A673 (cell line): ENCODE data around the gene ACP4. TPM values are rescaled to one million over a fixed set of nuclear protein-coding genes. Genes with fewer than 3 reads are reported as not detected.
"Not testable (repeated sequence)": the region's sequence is repeated elsewhere in the genome, so short reads cannot be mapped to it uniquely, and the experiment has no call there.

Source experiments
- BruUV-seq: library from RNA; stranded (reverse); fragments of 400-500 nt; replicated peaks from 2 replicates; lab custom pipeline; 2021; lab: Mats Ljungman, UMichigan
- CTCF ChIA-PET: fragments of 300-600 bp; sonication (Branson Sonifier 250); formaldehyde crosslinking; loops from one replicate; lab custom pipeline; 2022; ENCODE audit warnings: antibody characterized with exemption; lab: Charles Lee
- POLR2A ChIA-PET: fragments of 300-600 bp; sonication (Branson Sonifier 250); formaldehyde crosslinking; loops from one replicate; lab custom pipeline; 2022; ENCODE audit warnings: antibody characterized with exemption; ENCODE audit not compliant: low non-redundant PET; lab: Charles Lee
- DNase-seq: peaks from one replicate; pipeline ENCODE4 v3.0.0-alpha.2; 2015; ENCODE audit warnings: low spot score
- H3K27ac ChIP-seq: fragments of 200-600 bp; sonication (generic); 2 replicates; pipeline ENCODE4 v1.5.1; 2016; ENCODE audit warnings: mixed run types, low read depth, mild to moderate bottlenecking, mixed read lengths, antibody characterized with exemption, low read length; ENCODE audit not compliant: poor library complexity, severe bottlenecking
- H3K27me3 ChIP-seq: fragments of 200-600 bp; sonication (generic); replicated peaks from 2 replicates; pipeline ENCODE4 v1.6.1; 2017; ENCODE audit warnings: mixed run types, low read depth, mild to moderate bottlenecking, mixed read lengths, antibody characterized with exemption, low read length; ENCODE audit not compliant: insufficient read depth, poor library complexity
- H3K36me3 ChIP-seq: fragments of 200-600 bp; sonication (generic); 2 replicates; pipeline ENCODE4 v1.6.1; 2016; ENCODE audit warnings: mixed run types, mild to moderate bottlenecking, mixed read lengths, antibody characterized with exemption, low read length; ENCODE audit not compliant: insufficient read depth, poor library complexity, severe bottlenecking
- H3K4me1 ChIP-seq: fragments of 200-600 bp; sonication (generic); 2 replicates; pipeline ENCODE4 v1.6.1; 2017; ENCODE audit warnings: mixed run types, mild to moderate bottlenecking, mixed read lengths, antibody characterized with exemption, low read length; ENCODE audit not compliant: insufficient read depth, poor library complexity, severe bottlenecking
- H3K4me3 ChIP-seq: fragments of 200-600 bp; sonication (generic); 2 replicates; pipeline ENCODE4 v1.5.1; 2016; ENCODE audit warnings: low read depth, mixed run types, mild to moderate bottlenecking, mixed read lengths, low read length; ENCODE audit not compliant: poor library complexity, severe bottlenecking
- H3K9me3 ChIP-seq: fragments of 200-600 bp; sonication (generic); 2 replicates; pipeline ENCODE4 v1.6.1; 2016; ENCODE audit warnings: mixed run types, low read depth, mild to moderate bottlenecking, mixed read lengths, antibody characterized with exemption, low read length; ENCODE audit not compliant: poor library complexity, severe bottlenecking
- CTCF ChIP-seq: fragments of 300-800, 200-600 bp; sonication (generic); conservative IDR thresholded peaks from 2 replicates; pipeline ENCODE4 v1.5.1; 2017; ENCODE audit warnings: low read depth, mild to moderate bottlenecking, antibody characterized with exemption, low read length, moderate library complexity, mixed read lengths
- EZH2 ChIP-seq: fragments of 200-600 bp; sonication (generic); IDR thresholded peaks from 2 replicates; pipeline ENCODE4 v1.6.1; 2017; ENCODE audit warnings: borderline replicate concordance, low read depth, mild to moderate bottlenecking, mixed read lengths, antibody characterized with exemption, low read length; ENCODE audit not compliant: poor library complexity, severe bottlenecking
- intact Hi-C: fragments of 100-400 bp; cut with micrococcal nuclease; formaldehyde crosslinking; loops from one replicate; pipeline ENCODE4 v1.10.0; 2022; ENCODE audit not compliant: unreplicated experiment
- total RNA-seq: library from RNA; stranded (reverse); gene quantifications from 2 replicates; pipeline ENCODE4 v1.2.3, GENCODE V29; 2021

Gene ACP4
- total RNA-seq, 1 experiment from 2014 or later, result not detected

GRCh38 chr19:50808856-50809255 lies 18.6 kb downstream of the ACP4 start:
- no peak overlapping the region for H3K4me3 ChIP-seq
- ChIA-PET CTCF (no interaction called here), POLR2A (no interaction called here)
- no peak for TF ChIP-seq CTCF
- no peak for TF ChIP-seq EZH2
- intact Hi-C loops, result no loop called here
- no peaks in the 10 kb centered on the region for H3K36me3 ChIP-seq
- H3K9me3 ChIP-seq, result no peaks in the 10 kb centered on the region
- H3K27ac ChIP-seq, result no peak overlapping the region
- no peaks in the 10 kb centered on the region for H3K4me1 ChIP-seq
- no TSS peak for BruUV-seq
- no peak for DNase-seq
- no peaks in the 10 kb centered on the region for H3K27me3 ChIP-seq

- H3K9me3 ChIP-seq, H3K4me3 ChIP-seq, H3K27me3 ChIP-seq, intact Hi-C loops, DNase-seq, H3K27ac ChIP-seq, BruUV-seq, CTCF ChIA-PET, POLR2A ChIA-PET, H3K4me1 ChIP-seq, H3K36me3 ChIP-seq: not testable (repeated sequence)
Observed at GRCh38 chr19:50811622-50812238, 21.5 kb downstream of the ACP4 start.

GRCh38 chr19:50812474-50812873 lies 22.3 kb downstream of the ACP4 start:
- TF ChIP-seq CTCF, result no peak
- ChIA-PET POLR2A (no interaction called here), CTCF (no interaction called here)
- no peaks in the 10 kb centered on the region for H3K36me3 ChIP-seq
- BruUV-seq, result no TSS peak
- no peaks in the 10 kb centered on the region for H3K4me1 ChIP-seq
- no peaks in the 10 kb centered on the region for H3K27me3 ChIP-seq
- intact Hi-C loops, result no loop called here
- H3K9me3 ChIP-seq, result no peaks in the 10 kb centered on the region
- no peak for DNase-seq
- no peak overlapping the region for H3K4me3 ChIP-seq
- no peak overlapping the region for H3K27ac ChIP-seq

GRCh38 chr19:50814883-50815282 lies 24.7 kb downstream of the ACP4 start:
- ChIA-PET POLR2A (no interaction called here), CTCF (interaction anchor here (0.5 kb wide), 1 partner anchor 280 kb away, joined by 8 read pairs; no protein-coding TSS in a partner anchor)
- Histone ChIP-seq H3K9me3 (no peaks in the 10 kb centered on the region), H3K4me3 (no peak overlapping the region), H3K27ac (no peak overlapping the region), H3K4me1 (no peaks in the 10 kb centered on the region), H3K36me3 (no peaks in the 10 kb centered on the region), H3K27me3 (no peaks in the 10 kb centered on the region)
- no TSS peak for BruUV-seq
- intact Hi-C loops, result no loop called here
- TF ChIP-seq CTCF (no peak), EZH2 (no peak)
- DNase-seq, result no peak
